Measurements from ENCODE around the gene GNG2.

- no peak for TF ChIP-seq EP300 (IDR thresholded peaks at IDR 0.05; ENCODE audit: borderline replicate concordance in 1 of 2, control insufficient read depth in 1 of 2, low read depth in 2 of 2, low read length in 2 of 2)
- no peak for TF ChIP-seq ASH2L (IDR thresholded peaks at IDR 0.05; ENCODE audit: borderline replicate concordance, low read depth)
- no peak for TF ChIP-seq RBBP5 (conservative IDR thresholded peaks at IDR 0.05)
- no peak for TF ChIP-seq KDM1A (IDR thresholded peaks at IDR 0.05; ENCODE audit: borderline replicate concordance)
- no peak for TF ChIP-seq JUNB (IDR thresholded peaks at IDR 0.05)
- TF ChIP-seq POLR2A (IDR thresholded peaks at IDR 0.05; ENCODE audit: low read depth, low read length) = no peak
- TF ChIP-seq KLF5 (IDR thresholded peaks at IDR 0.05; ENCODE audit: partially characterized antibody) = no peak
- TF ChIP-seq TAF1 (IDR thresholded peaks at IDR 0.05; ENCODE audit: borderline replicate concordance, low read depth, low read length) = no peak
- no peak for TF ChIP-seq EED (IDR thresholded peaks at IDR 0.05; ENCODE audit: low read depth)
These were observed 41.1 kb downstream of the GNG2 start for GRCh38 chr14:51901475-51902024.
